ENCODE data around the gene NKX6-2.
"Not testable (repeated sequence)": the region's sequence is repeated elsewhere in the genome, so short reads cannot be mapped to it uniquely, and the experiment has no call there.

The NKX6-2 gene

DNA sequence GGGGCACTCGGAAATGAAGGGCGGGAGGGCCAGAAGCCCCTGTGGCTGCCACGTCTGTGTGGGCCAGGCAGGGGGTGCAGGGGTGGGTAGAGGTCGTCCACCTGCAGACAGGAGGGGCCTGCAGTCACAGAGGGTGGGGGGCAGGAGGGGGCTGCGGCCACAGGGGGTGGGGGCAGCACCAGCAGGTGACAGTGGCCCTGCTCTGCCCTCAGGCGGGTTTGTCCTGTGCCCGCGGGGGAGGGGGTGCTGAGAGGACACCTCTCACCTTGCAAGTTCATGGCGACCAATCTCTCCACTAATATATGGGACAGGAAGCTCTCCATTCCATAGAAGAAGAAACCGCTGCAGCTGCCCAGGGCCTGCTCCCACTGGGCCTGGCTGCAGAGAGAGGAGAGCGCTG is 26.6 kb upstream of the NKX6-2 start:
- DNase-seq: no peak

DNA sequence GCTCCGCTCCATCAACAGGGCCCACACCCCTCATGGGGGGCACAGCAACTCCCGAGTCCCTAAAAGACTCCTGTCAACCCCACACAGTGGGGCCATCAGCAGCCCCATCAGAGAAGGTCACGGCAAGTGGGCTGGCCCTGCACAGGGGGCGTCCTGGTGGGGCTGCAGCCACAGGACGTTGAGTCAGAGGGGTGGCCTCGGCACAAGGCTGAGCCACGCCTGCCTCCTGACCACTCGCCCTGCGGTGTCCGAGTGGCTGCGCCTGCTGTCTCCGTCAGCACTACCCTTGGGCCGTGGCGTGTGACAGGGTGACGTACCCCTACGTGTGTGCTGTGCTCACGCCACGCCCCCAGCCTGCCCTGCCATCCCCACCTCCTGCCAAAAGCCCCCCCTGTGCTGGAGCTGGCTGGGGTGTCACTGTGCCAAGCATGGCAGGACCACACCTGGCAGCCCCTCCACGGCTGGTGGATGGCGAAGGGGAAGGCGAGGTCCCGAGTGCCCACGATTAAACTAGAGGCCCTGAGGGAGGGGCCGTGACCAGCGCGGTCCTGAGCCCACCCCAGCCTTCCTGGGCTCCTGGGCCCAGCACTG is 26.0 kb upstream of the NKX6-2 start:
- DNase-seq: no peak

DNA sequence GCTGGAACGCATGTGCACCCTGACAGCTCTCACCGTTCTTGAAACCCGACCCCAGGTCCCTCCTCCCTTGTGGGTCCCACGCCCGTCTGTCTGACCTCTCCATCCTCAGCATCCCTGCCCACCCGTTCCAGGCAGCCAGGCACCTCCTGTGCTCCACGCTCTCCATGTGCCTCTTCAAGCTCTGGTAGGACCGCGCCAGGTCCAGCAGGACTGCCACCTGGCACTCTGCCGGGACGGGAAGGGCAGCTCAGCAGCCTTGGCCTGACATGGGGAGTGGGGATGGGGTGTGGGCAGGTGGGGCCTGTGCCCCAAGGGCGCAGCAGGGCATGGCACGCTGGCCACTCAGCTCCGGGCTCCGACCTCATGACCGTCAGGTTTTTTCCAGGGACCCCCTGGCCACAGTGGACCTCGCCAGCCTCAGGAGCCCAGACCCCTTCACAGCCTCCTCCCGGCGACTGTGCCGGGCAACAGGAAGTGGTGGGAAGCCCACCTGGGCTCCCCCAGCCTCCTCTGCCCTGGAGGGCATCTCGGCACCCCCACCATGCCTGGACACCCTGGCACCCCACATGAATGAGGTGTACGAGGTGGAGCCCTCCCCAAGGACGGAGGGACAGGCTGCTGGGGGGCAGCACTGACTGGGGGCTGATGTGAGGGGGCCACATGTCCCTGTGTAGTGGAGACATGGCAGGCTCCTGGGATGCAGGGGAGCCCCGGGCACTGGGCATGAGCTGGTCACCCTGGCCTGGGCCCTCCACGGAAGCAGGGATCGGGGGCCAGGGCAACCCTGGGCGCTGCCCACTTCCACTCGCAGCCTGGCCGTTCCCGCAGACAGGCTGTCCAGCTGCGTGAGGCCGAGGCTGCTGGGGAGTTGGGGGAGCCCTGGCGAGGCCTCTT is 25.1 kb upstream of the NKX6-2 start:
- DNase-seq: no peak

DNA sequence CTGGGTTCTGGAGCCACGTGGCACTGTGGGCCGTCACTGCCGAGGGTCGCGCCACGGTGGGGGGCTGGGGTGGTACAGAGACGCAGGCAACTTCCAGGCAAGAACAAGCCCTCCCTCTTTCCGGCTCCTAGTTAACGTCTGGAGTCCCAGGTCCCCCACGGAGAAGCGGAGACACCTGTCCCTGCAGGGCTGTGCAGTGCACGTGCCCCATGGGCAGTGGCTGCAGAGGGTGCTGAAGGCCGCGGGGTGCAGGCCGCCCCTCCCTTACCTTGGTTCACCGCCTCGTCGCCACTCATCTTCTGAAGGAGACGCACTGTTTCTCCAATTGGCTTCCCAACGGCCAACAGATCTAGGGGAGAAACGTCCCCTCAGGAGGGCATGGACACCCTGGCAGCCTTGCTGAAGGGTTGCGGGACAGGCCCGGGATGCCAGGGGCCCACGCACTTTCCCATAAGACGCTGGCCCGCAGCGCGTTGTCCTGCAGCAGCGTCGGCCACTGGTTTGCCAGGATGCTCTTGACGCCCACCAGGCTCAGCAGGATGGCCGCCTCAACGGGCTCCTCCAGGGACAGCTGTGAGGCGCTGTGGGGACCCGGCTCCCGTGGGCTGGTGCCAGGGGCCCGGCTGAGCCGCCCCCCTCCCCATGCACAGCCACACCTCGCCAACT is 24.3 kb upstream of the NKX6-2 start:
- no peak for DNase-seq

DNA sequence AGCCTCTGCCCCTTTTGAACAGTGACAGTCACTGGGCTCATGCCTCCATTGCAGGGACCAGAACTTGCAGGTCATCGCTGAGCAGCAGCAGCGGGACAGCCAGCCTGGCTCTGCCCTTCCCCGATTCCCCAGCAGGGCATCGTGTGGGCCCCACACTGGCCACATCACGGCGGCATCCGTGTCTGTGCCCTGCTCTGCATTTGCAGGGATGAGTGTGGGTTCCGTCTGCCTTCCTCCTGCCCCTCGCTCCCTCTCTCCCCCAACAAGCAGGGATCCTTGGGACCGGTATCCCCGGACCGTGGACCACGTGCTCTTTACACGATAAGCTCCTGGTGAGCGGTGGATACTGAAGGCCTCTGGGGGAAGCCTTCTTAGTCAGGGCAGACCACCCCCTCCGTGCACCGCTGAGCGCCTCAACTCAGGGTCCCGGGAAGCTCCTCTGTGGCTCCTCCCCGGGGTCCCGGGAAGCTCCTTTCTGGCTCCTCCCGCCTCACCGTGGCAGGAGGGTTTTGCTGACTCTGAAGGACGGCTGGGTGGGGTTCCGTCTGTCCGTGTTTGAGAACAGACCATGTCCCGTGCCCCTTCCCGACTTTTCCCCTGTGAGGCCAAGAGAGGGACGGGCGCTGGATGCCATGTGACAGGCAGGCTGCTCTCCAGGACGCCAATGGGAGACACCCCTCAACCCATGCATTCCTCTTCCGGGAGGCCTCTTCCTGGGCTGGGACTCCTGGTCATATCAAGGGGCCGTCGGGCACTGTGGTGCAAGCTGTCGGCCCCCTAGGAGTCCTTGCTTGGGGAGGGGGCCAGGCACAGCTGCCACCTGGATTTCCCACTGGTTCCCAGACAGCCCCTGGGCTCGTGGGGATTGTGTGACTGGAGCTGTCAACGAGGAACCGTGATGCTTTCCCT is 23.5 kb upstream of the NKX6-2 start:
- DNase-seq: no peak

DNA sequence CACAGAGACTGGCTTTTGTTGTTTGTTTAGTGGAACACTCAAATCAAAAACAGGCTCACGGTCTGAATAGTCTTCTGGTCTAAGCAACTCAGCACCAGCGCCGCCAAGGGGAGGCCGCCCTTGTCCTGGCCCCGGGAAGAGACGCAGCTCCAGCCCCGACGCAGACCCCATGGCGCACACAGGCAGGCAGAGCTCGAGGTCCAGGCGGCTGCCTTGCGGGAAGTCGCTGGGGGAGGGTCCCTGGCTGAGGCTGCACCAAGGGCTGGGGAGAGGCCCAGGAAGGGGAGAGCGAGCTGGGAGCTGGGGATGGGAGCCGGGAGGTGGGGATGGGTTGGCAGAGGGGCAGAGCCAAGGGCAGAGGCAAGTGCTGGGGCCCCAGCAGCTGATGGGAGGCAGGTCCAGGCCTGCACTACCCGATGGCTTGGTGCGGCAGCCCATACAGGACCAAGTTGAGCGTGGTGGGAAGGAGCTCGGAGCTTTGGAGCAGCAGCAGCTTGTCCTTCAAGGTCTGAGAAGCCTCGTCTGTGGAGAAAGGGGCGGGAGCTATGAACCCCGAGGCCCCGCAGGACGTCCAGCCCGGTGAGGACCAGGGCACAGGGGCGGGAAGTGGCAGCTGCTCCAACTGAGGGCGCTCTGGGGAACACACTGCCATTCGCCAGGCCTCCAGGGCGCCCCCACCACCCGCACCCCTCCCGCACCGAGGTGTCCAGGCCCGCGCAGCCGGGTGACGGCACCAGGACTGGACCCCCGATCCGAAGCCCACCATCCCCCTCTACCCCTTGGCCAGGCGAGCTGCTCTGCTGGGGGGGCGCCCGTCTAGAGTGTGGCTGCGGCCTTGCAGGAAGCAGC is 22.7 kb upstream of the NKX6-2 start:
- no peak for DNase-seq

DNA sequence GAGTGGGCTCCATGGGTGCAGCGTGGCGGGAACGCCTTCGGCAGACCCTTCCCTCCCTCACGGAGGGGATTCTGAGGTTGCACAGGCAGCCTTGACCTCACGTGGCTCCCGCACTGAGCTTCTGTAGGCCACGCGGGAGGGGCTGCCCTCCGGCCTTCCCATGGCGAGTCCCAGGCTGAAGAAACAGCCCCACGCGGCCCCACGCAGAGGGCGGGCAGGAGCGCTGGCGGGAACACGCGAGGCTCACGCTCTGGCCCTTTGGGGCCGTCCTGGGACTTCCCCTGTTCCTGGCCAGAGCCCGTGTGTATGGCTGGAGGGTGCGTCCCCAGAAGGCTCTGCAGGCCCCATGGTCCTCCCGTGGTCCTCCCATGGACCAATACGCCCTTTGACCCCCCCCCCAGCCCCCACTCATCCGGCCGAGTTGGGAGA is 21.7 kb upstream of the NKX6-2 start:
- no peak for DNase-seq

DNA sequence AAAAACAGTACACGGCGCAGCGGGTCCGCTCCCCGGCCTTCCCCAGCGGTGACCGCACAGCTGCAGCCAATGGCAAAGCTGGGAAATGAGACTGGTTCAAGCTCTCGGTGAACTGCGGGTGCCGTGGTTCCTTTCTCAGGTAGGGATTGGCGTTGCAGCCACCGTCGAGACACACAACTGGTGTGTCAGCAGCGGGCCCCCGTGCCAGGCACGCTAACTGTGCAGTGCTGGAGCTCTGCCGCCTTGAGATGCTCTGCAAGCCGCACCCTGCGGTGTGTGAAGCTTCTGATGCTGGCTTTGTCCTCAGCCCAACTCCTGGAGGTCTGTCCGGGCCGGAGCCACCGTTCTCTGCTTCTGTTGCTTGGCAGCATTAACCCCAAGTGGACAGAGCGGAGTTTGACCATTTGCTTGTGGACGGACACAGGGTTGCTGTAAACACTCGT is 20.6 kb upstream of the NKX6-2 start:
- DNase-seq: no peak

DNA sequence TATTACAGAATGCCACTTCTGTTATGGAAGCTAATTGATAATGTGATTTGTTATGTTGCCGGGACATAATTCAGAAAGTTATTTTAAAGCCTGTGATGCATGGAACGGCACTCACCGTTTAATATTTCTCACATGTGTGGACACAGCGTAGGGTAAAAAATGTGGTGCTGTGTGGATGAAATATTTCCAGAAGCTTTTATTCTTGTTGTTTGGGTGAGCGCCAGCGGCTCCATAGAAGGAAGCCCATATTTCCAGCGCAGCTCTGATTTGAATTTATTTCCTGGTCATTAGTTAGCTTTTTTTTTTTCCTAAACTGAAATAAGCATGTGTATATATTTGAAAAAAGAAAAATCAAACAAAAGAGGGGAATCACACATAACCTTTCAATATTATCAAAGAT is 20.2 kb upstream of the NKX6-2 start:
- DNase-seq: no peak

DNA sequence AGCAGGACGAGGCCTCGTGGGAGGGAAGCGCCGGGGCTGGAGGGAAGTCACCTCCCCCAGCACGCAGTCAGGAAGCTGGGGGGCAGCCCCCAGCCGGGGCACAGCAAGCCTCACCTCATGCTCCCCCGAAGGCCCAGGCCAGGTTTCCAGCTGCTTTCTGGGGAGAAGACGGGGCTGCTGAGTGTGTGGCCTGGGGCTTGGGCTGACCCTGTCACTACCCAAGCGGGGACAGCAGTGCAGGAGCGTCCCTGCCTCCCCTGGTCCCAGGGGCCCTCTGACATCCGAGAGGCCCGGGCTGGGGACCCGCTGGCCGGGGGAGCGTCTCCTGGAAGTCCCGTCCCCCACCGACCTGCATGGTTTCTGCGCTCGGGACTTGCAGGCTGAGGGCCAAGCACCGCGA is 19.7 kb upstream of the NKX6-2 start:
- DNase-seq: no peak

DNA sequence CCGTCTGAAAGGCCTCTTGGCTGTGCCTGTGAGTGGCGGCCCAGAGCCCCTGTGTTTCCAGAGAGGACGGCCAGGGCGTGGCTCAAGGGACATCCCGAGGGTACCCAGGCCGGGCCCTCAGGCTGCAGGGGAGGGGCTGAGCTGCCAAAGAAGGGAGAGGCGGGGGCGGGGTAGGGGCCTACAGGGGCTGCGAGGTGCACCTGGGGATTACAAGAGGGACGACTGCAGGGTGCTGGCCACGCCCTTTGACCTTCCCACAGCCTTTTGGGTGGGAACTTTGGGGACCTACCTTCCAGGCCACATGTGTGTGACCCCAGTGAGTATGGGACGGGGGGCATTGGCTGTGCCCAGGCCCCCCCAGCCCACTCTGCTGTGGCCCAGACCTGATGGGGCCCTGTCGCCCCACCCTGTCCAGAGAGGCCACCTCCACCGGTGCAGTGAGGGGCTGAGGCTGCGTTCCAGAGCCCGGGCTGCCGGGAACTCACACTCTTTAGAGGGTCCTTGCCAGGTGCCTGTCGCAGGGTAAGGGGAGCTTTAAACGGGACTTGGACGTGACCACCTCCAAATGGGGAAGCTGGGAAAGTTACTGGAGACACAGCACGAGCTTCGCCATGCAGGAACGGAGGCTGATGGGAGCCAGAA is 19.0 kb upstream of the NKX6-2 start:
- no peak for DNase-seq

DNA sequence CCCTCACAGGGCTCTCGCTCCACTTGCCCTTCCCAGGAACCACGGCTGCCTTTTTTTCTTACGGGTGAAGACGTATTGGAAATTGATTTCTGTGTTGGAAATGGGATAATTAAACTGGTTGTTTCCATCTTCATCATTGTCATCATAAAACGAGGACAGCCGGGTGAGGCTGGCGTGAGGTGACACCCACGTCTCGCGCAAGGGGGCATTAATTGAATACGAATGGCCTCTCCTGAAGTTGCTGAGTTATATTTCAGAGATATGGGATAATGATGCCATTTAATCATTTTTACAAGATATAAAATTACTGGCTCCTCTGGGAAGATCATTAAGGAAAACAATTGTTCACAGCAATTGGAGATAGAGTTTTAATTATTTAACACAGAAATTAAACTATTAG is 18.3 kb upstream of the NKX6-2 start:
- DNase-seq: no peak

DNA sequence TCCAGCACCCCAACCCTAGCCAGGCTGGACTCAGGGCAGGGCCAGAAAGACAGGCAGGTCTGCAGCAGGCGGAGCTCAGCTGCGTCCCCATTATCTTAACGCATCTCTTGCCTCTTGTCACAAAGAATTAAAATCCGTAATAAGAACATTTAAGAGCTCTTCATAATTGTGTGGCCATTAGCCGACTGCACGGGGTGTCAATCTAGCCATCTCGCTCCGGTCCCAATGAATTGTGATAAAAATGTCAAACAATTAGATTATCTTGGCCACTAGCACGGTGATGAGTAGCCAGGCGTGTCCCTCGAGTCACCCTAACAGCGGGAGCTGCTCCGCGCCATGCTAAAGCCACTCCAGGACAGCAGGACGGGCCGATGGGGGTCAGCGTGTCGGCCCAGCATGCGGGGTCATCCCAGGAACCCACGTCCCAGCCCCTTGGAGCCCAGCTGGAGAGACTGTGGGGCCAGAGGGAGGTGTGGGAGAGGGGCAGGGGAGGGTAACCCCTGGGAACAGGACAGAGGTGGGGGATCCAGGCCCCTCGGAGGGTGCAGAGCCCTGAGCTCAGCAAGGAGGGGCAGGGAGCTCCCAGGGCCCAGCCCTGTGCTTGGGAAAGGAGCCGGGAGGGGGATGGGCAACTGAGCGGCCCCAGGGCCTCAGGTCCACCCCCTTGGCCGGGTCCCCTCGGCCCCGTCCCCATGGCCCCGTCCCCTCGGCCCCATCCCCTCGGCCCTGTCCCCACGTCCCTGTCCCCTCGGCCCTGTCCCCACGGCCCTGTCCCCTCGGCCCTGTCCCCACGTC is 17.7 kb upstream of the NKX6-2 start:
- DNase-seq: no peak

DNA sequence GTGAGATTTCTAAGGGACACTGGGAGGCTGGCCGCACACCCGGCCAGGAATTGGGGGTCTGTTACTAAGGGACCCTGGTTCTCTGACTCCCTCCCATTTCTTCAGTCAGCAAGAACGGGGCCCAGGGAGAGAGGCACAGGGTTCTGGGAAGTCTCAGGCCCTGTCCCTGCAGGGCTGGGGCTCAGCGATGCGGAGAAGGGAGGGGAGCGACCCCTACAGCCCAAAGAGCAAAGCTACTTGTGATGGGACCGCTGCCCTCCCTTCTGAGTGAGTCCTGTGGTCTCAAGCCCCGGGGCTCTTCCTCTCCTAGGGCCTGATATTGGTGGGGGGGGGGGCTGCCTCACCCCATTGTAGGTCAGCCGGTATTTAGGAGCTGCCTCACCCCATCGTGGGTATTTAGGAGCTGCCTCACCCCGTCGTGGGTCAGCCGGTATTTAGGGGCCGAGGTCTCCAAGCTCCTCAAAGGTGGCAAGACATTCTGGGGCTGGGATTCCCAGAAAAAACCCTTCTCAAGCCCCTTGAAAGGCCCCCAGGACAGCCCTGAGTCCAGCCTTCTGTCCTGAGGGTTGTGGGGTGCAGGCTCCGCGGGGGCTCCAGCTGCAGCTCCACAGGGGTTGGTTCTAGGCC is 16.9 kb upstream of the NKX6-2 start:
- DNase-seq: no peak

DNA sequence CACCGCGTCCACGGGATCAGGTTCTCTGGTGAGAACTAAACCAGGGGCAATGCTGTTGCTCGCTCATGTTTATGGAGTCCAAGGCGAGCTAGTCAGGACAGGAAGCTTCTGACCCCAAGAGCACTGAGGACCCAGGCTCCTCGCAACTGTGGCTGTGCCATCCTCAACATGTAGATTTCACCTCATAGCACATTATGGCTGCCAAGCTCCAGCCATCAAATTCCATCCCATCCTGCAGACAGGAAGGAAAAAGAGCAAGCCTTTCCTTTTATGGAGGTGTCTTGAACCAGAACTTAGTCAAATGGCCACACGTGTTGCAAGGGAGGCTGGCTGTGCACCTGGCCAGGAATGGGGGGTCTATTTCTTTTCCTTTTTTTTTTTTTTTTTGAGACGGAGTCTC is 16.1 kb upstream of the NKX6-2 start:
- no peak for DNase-seq

DNA sequence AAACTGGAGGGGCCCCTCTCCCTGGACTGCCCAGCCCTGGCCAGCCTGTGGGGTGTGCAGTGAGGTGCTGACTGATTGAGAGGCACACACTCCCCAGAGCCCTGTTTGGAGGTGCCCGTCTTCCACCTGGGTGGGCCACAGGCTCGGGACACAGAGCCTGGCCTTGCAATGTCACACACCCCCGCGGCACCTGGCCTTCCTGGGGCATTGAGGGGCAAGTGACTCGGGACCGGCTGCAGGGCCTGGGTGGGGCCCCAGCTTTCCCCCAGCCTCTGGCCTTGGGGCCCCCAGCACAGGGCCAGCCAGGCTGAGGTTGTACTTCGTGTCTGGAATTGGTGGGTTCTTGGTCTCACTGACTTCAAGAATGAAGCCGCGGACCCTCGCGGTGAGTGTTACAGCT is 13.9 kb upstream of the NKX6-2 start:
- no peak for DNase-seq

DNA sequence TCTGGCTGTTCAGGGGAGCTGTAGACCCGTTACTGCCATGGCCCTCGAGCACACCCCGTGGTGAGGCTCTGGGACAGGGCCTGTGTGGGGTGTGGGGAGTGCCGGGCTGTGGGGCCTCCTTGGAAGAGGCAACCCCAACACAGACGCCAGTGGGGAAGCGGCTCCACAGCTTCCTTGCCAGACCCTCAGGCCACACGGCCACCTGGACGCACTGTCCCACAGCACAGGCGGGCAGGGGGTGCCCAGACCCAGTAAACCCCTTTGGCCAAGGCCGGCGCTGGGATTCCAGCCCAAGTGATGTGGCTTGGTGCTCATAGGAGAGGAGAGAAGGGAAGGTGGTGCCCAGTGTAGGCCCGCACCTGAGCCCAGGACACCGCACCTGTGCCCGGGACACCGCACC is 12.9 kb upstream of the NKX6-2 start:
- DNase-seq: no peak

DNA sequence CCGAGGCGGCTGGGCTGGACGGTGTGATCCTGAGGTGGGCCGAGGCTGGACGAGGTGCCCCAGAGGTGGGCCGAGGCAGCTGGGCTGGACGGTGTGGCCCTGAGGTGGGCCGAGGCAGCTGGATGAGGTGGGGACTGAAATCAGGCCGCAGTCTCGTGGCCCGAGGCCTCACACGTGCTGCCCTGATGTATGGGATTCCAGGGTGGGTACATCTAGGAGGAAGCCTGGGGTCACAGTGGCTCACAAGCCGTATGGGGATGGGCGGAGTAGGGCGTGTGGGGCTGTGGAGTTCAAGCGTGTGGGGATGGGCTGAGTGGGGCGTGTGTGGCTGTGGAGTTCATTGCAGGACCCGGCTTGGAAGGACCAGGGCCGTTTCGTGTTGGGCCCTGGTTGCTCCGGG is 12.5 kb upstream of the NKX6-2 start:
- no peak for DNase-seq

DNA sequence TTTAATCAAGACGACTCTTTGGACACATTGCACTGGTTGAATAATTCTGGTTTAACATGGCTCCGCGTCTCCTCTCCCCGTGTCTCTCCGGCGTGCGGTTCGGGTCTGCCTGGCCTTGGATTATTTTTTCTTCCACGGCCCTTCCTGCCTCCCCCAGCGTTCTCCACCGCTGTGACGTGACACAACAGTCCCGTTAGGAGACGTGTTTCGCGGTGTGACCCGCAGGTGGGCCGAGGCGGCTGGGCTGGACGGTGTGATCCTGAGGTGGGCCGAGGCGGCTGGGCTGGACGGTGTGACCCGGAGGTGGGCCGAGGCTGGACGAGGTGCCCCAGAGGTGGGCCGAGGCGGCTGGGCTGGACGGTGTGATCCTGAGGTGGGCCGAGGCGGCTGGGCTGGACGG is 12.0 kb upstream of the NKX6-2 start:
- DNase-seq: not testable (repeated sequence)

DNA sequence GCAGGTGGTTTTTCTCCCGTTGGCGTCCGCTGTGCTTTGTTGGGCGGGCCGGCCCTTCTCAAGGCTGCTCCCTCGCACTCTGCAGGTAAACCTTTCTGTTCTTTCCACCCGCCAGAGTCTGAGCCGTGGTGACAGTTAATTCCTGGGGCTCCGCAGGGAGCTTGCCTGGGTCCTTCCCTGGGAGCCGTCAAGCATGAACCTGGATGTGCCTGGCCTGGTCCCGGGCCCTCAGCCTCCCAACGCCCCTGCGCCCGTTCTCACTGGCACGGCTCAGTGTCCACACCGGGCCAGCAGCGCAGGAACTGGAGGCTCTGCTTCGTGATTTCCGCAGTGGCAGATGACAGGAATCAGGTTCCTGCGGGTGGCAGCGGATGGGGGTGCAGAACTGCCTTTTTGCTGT is 10.9 kb upstream of the NKX6-2 start:
- DNase-seq: no peak

All from NCI-H2227 treated with DMSO at 0.1 percent for 48 hours (cell line).